ENCODE data around the gene TCF12.
A peak's percentile ranks its signal among the peaks of the same experiment; 100 is the strongest.
"Not testable (repeated sequence)": the region's sequence is repeated elsewhere in the genome, so short reads cannot be mapped to it uniquely, and the experiment has no call there.

The TCF12 gene

DNA sequence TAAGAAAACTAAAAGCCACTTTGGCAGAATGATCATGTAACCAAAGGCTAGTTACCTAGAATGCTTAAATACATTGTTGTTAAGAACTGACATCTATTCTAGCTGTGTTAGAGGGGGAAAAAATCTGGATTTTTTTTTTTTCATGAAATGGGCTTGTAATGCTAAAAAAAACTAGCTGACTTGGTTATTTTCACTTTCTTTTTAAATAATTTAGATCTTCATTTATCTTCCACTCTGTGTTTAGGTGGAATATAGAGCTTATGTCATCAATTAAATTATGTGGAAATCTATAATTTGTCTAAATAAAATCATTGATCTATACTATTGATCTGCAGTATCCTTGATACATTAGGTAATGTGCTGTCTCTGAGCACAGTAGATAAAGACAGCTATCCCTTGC, 217.4 kb downstream of the TCF12 start:
- no peaks in the 10 kb centered on the region for H3K9me3 Mint-ChIP-seq
- peaks cover 20% of the 10 kb centered on the region for H3K4me1 Mint-ChIP-seq
- H3K27ac Mint-ChIP-seq = no peak overlapping the region
- no peaks in the 10 kb centered on the region for H3K36me3 Mint-ChIP-seq
- no peaks in the 10 kb centered on the region for H3K27me3 Mint-ChIP-seq
- ATAC-seq = no peak
- no peak overlapping the region for H3K4me3 Mint-ChIP-seq

DNA sequence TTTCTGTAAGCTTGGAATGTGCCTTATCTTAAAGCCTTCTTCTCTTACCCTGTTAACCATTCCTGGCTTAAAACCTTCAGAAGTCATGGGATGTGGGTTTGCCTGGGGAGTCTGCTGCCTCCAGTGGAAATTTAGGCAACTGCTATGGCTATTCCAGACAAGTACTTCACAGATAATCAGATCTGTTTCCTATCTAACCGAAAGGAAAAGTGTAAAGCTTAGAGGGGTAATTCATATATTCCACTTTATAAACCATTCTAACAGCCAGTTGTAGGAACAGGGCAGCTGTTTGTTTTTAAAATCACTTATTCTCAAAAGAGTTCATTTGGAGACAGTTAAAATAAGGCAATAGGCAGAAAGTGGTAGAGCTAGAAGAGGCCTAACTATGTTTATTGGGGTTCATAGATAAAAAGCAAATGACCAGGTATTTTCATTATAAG, 219.9 kb downstream of the TCF12 start:
- no peak overlapping the region for H3K4me3 Mint-ChIP-seq
- no peaks in the 10 kb centered on the region for H3K36me3 Mint-ChIP-seq
- H3K9me3 Mint-ChIP-seq = no peaks in the 10 kb centered on the region
- no peak overlapping the region for H3K27ac Mint-ChIP-seq
- H3K27me3 Mint-ChIP-seq = no peaks in the 10 kb centered on the region
- no peak for ATAC-seq
- H3K4me1 Mint-ChIP-seq = peaks cover 11% of the 10 kb centered on the region

GRCh38 chr15:57143511-57144078, 225.2 kb downstream of the TCF12 start:
- ATAC-seq = no peak
- Mint-ChIP-seq H3K9me3 (no peaks in the 10 kb centered on the region), H3K36me3 (no peaks in the 10 kb centered on the region), H3K27me3 (no peaks in the 10 kb centered on the region), H3K4me1 (peaks cover 22% of the 10 kb centered on the region), H3K4me3 (no peak overlapping the region), H3K27ac (no peak overlapping the region)

DNA sequence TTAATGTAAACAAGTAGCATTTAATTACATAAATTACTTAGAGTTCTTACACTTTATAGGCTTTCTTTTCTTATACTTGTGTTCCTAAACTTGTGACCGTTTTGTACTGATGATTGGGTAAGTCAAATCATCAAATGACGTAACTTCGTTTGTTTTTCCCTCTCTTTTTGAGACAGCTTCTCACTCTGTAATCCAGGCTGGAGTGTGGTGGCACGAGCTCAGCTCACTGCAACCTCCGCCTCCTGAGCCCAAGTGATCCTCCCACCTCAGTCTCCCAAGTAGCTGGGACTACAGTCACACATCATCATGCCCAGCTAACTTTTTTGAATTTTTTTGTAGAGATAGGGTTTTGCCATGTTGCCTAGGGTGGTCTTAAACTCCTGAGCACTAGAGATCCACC, 226.0 kb downstream of the TCF12 start:
- peaks cover 16% of the 10 kb centered on the region for H3K4me1 Mint-ChIP-seq
- H3K27ac Mint-ChIP-seq = no peak overlapping the region
- no peaks in the 10 kb centered on the region for H3K27me3 Mint-ChIP-seq
- H3K36me3 Mint-ChIP-seq = no peaks in the 10 kb centered on the region
- H3K9me3 Mint-ChIP-seq = no peaks in the 10 kb centered on the region
- no peak overlapping the region for H3K4me3 Mint-ChIP-seq
- no peak for ATAC-seq

GRCh38 chr15:57146506-57147201, 228.2 kb downstream of the TCF12 start:
- Mint-ChIP-seq H3K27ac (no peak overlapping the region), H3K4me1 (peaks cover 16% of the 10 kb centered on the region), H3K9me3 (peaks cover 4% of the 10 kb centered on the region), H3K4me3 (no peak overlapping the region), H3K27me3 (no peaks in the 10 kb centered on the region), H3K36me3 (peaks cover 20% of the 10 kb centered on the region)
- ATAC-seq = no peak

GRCh38 chr15:57147621-57148020, 229.2 kb downstream of the TCF12 start:
- ATAC-seq = no peak
- no peak overlapping the region for H3K4me3 Mint-ChIP-seq
- no peak overlapping the region for H3K27ac Mint-ChIP-seq
- H3K27me3 Mint-ChIP-seq = no peaks in the 10 kb centered on the region
- H3K36me3 Mint-ChIP-seq = peaks cover 30% of the 10 kb centered on the region
- peaks cover 11% of the 10 kb centered on the region for H3K9me3 Mint-ChIP-seq
- peaks cover 22% of the 10 kb centered on the region for H3K4me1 Mint-ChIP-seq

GRCh38 chr15:57148262-57148661, 229.8 kb downstream of the TCF12 start:
- H3K27ac Mint-ChIP-seq = no peak overlapping the region
- no peak overlapping the region for H3K4me3 Mint-ChIP-seq
- no peak for ATAC-seq
- peaks cover 29% of the 10 kb centered on the region for H3K4me1 Mint-ChIP-seq
- peaks cover 14% of the 10 kb centered on the region for H3K9me3 Mint-ChIP-seq
- H3K27me3 Mint-ChIP-seq = no peaks in the 10 kb centered on the region
- H3K36me3 Mint-ChIP-seq = peaks cover 36% of the 10 kb centered on the region

GRCh38 chr15:57149196-57149595, 230.8 kb downstream of the TCF12 start:
- no peak overlapping the region for H3K27ac Mint-ChIP-seq
- H3K9me3 Mint-ChIP-seq = peaks cover 14% of the 10 kb centered on the region
- no peaks in the 10 kb centered on the region for H3K27me3 Mint-ChIP-seq
- no peak for ATAC-seq
- peaks cover 38% of the 10 kb centered on the region for H3K4me1 Mint-ChIP-seq
- H3K36me3 Mint-ChIP-seq = peaks cover 46% of the 10 kb centered on the region
- no peak overlapping the region for H3K4me3 Mint-ChIP-seq

DNA sequence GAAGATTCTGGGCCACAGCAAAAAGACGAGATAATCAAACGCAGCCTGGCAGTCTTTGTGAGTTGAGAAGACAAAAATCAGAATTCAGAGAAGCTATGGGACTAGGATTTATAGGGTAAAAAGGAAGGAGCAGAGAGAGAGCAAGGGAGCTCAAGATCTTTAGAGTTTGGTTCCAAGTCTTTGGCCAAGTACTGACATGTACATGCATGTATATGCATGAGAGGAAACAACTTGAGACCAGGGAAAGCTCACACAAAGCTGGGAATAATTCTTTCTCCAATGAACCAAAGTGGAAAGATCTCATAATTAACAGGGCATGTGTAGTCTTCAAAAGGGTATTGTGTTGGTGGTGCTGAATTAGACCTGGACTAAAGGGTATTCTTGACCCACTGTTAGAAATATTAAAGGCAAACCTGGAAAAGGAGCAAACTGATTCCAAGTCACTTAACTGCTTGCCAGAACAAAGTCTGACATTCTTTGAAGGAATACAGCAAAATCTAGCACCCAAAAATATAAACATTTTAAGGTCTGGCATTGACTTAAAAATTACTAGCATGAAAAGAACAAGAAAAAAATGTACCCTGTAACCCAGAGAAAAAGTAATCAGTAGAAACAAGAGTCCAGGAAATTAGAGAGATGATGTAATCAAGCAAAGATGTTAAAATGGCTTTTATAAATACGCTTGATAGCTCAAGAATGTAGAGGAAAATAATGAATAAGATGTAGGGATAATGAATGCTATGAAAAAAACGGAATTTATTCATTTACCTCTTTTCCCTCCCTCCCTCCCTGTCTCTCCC, 231.8 kb downstream of the TCF12 start:
- peaks cover 49% of the 10 kb centered on the region for H3K36me3 Mint-ChIP-seq
- H3K9me3 Mint-ChIP-seq = peaks cover 14% of the 10 kb centered on the region
- no peak for ATAC-seq
- peaks cover 41% of the 10 kb centered on the region for H3K4me1 Mint-ChIP-seq
- no peak overlapping the region for H3K4me3 Mint-ChIP-seq
- no peak overlapping the region for H3K27ac Mint-ChIP-seq
- H3K27me3 Mint-ChIP-seq = no peaks in the 10 kb centered on the region

DNA sequence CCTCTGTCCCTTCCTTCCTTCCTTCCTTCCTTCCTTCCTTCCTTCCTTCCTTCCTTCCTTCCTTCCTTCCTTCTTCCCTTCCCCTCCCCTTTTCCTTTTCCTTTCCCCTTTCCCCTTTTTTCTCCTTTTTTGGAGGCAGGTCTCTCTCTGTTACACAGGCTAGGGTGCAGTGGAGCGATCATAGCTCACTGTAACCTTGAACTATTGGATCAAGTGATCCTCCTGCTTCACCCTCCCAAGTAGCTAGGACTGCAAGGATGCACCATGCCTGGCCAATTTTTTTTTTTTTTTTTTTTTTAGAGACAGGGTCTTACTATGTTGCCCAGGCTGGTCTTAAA, 232.4 kb downstream of the TCF12 start:
- peaks cover 41% of the 10 kb centered on the region for H3K4me1 Mint-ChIP-seq
- ATAC-seq, H3K27me3 Mint-ChIP-seq, H3K27ac Mint-ChIP-seq, H3K4me3 Mint-ChIP-seq: not testable (repeated sequence)
- peaks cover 14% of the 10 kb centered on the region for H3K9me3 Mint-ChIP-seq
- peaks cover 49% of the 10 kb centered on the region for H3K36me3 Mint-ChIP-seq

DNA sequence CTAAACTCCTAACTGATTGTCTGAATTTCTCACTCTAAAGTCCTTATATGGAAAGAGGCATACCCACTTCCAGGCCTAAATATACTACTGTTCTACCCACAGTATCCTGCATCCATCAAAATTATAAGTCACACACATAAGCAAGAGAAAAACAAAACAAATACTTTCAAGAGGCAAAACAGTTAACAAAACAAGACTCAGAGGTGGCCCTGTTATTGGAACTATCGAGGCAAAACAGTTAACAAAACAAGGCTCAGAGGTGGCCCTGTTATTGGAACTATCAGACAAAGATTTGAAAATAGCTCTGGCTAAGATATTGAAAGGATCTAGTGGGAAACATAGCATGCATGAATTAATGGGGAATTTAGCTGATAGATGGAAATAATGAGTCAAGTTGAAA, 233.7 kb downstream of the TCF12 start:
- no peak for ATAC-seq
- Mint-ChIP-seq H3K9me3 (peaks cover 14% of the 10 kb centered on the region), H3K36me3 (peaks cover 56% of the 10 kb centered on the region), H3K4me1 (peaks cover 34% of the 10 kb centered on the region), H3K27me3 (no peaks in the 10 kb centered on the region), H3K27ac (peak overlapping the region; percentile 80), H3K4me3 (no peak overlapping the region)

GRCh38 chr15:57152666-57153539, 234.5 kb downstream of the TCF12 start:
- Mint-ChIP-seq H3K36me3 (peaks cover 57% of the 10 kb centered on the region), H3K9me3 (peaks cover 14% of the 10 kb centered on the region), H3K4me3 (no peak overlapping the region), H3K27ac (peak overlapping the region; percentile 80), H3K4me1 (peaks cover 28% of the 10 kb centered on the region), H3K27me3 (no peaks in the 10 kb centered on the region)
- ATAC-seq = peak; percentile 64

GRCh38 chr15:57156210-57156884, 237.9 kb downstream of the TCF12 start:
- Mint-ChIP-seq H3K9me3 (peaks cover 9% of the 10 kb centered on the region), H3K27me3 (no peaks in the 10 kb centered on the region), H3K27ac (no peak overlapping the region), H3K4me3 (no peak overlapping the region), H3K36me3 (peaks cover 55% of the 10 kb centered on the region), H3K4me1 (peaks cover 25% of the 10 kb centered on the region)
- ATAC-seq = no peak

GRCh38 chr15:57158589-57158988, 240.1 kb downstream of the TCF12 start:
- H3K4me1 Mint-ChIP-seq = peaks cover 9% of the 10 kb centered on the region
- no peaks in the 10 kb centered on the region for H3K27me3 Mint-ChIP-seq
- no peak overlapping the region for H3K4me3 Mint-ChIP-seq
- H3K27ac Mint-ChIP-seq = no peak overlapping the region
- ATAC-seq = no peak
- no peaks in the 10 kb centered on the region for H3K9me3 Mint-ChIP-seq
- H3K36me3 Mint-ChIP-seq = peaks cover 37% of the 10 kb centered on the region

Data from stimulated activated memory B cell treated with anti-CD40 and anti-IgM and Interleukin-4, amounts not matched to agents 10 μg/mL and 1 μg/mL and 100 μg/mL, for 72 hours (primary cell).